Smooth muscle cell of the brain vasculature (primary cell): Measurements from ENCODE around the gene TRMT2A.
"Not testable (repeated sequence)": the region's sequence is repeated elsewhere in the genome, so short reads cannot be mapped to it uniquely, and the experiment has no call there.

Experiments used
- DNase-seq: peaks from one replicate; pipeline ENCODE4 v3.0.0-alpha.2; 2012; ENCODE audit warnings: low read depth, low spot score

The TRMT2A gene

GRCh38 chr22:20116951-20117632 is at the start of gene TRMT2A:
TSS of gene TRMT2A (minus strand) at chr22:20117226. CDS start at chr22:20116906, 320 bp downstream.
- DNase-seq, result peak; percentile 97

GRCh38 chr22:20166703-20167102 is 49.7 kb upstream of the TRMT2A start:
- DNase-seq, result no peak

GRCh38 chr22:20165913-20166312 is 48.9 kb upstream of the TRMT2A start:
- DNase-seq, result no peak

GRCh38 chr22:20165421-20165820 is 48.4 kb upstream of the TRMT2A start:
- no peak for DNase-seq

GRCh38 chr22:20164863-20165262 is 47.8 kb upstream of the TRMT2A start:
- DNase-seq, result no peak

- DNase-seq, result no peak
These were observed 43.0 kb upstream of the TRMT2A start for GRCh38 chr22:20160041-20160440.

GRCh38 chr22:20159531-20159930 is 42.5 kb upstream of the TRMT2A start:
- DNase-seq, result not testable (repeated sequence)

- no peak for DNase-seq
These were observed 42.0 kb upstream of the TRMT2A start for GRCh38 chr22:20159076-20159475.

GRCh38 chr22:20158391-20159036 is 41.5 kb upstream of the TRMT2A start:
- no peak for DNase-seq

GRCh38 chr22:20157430-20158183 is 40.6 kb upstream of the TRMT2A start:
- DNase-seq, result no peak

- DNase-seq, result peak; percentile 33
These were observed 39.8 kb upstream of the TRMT2A start for GRCh38 chr22:20156611-20157429.

- DNase-seq, result no peak
These were observed 39.0 kb upstream of the TRMT2A start for GRCh38 chr22:20156042-20156389.

- DNase-seq, result no peak
These were observed 38.5 kb upstream of the TRMT2A start for GRCh38 chr22:20155330-20156041.

- DNase-seq, result no peak
These were observed 37.7 kb upstream of the TRMT2A start for GRCh38 chr22:20154602-20155187.

GRCh38 chr22:20153945-20154344 is 36.9 kb upstream of the TRMT2A start:
- DNase-seq, result no peak

GRCh38 chr22:20152464-20152890 is 35.5 kb upstream of the TRMT2A start:
- DNase-seq, result no peak

- DNase-seq, result no peak
These were observed 34.2 kb upstream of the TRMT2A start for GRCh38 chr22:20151276-20151588.

- DNase-seq, result no peak
These were observed 33.6 kb upstream of the TRMT2A start, which contains the start of gene CCDC188 for GRCh38 chr22:20150381-20151275. TSS of gene CCDC188 (minus strand) at chr22:20151055. CDS start at chr22:20150986, 69 bp downstream.
